Measurements from ENCODE around the gene YY1AP1. TPM values are rescaled to one million over a fixed set of nuclear protein-coding genes. Genes with fewer than 3 reads are reported as not detected.
"Not testable (repeated sequence)": the region's sequence is repeated elsewhere in the genome, so short reads cannot be mapped to it uniquely, and the experiment has no call there.

YY1AP1 gene
- total RNA-seq, 1 donor from 2014 or later: 65.1 TPM

DNA sequence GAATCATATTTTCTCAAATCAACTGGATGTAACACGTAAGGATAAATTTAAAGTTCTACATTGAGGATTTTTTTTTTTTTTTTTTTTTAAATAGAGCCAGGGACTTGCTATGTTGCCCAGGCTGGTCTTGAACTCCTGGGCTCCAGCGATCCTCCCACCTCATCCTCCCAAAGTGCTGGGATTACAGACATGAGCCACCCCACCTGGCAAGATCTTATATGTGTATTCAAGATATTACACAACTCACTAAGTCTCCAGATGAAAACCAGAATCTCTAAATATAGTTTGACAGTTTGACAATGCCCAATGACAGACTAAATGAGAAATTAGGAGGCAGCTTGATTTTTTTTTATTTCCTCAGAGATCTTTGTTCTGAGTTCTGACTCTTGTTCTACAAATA lies 6.8 kb downstream of the YY1AP1 start:
- no peak overlapping the region for H3K27ac Mint-ChIP-seq
- no peaks in the 10 kb centered on the region for H3K9me3 Mint-ChIP-seq
- H3K36me3 Mint-ChIP-seq (ENCODE audit: low read depth): peaks cover 53% of the 10 kb centered on the region

GRCh38 chr1:155680531-155680930 lies 8.0 kb downstream of the YY1AP1 start:
- H3K4me3 Mint-ChIP-seq: no peak overlapping the region
- no peaks in the 10 kb centered on the region for H3K9me3 Mint-ChIP-seq
- no peak for DNase-seq
- H3K27me3 Mint-ChIP-seq: no peaks in the 10 kb centered on the region
- intact Hi-C loops (cut with micrococcal nuclease): no loop called here
- H3K27ac Mint-ChIP-seq: no peak overlapping the region
- peaks cover 57% of the 10 kb centered on the region for H3K36me3 Mint-ChIP-seq (ENCODE audit: low read depth)
- peaks cover 21% of the 10 kb centered on the region for H3K4me1 Mint-ChIP-seq

More for the DNA sequence above, 6.8 kb downstream of the YY1AP1 start:
- Mint-ChIP-seq H3K27me3 (no peaks in the 10 kb centered on the region), H3K4me3 (no peak overlapping the region), H3K4me1 (peaks cover 30% of the 10 kb centered on the region)
- intact Hi-C loops (cut with micrococcal nuclease): no loop called here
- DNase-seq: no peak

GRCh38 chr1:155678992-155679391 lies 9.6 kb downstream of the YY1AP1 start:
- intact Hi-C loops (cut with micrococcal nuclease); H3K4me1 Mint-ChIP-seq; H3K4me3 Mint-ChIP-seq; DNase-seq; H3K27me3 Mint-ChIP-seq; H3K9me3 Mint-ChIP-seq; H3K27ac Mint-ChIP-seq: not testable (repeated sequence)
- H3K36me3 Mint-ChIP-seq (ENCODE audit: low read depth): peaks cover 57% of the 10 kb centered on the region

- peaks cover 7% of the 10 kb centered on the region for H3K4me1 Mint-ChIP-seq
- H3K36me3 Mint-ChIP-seq (ENCODE audit: low read depth): peaks cover 58% of the 10 kb centered on the region
- H3K4me3 Mint-ChIP-seq: no peak overlapping the region
- no peak for DNase-seq
- H3K9me3 Mint-ChIP-seq: no peaks in the 10 kb centered on the region
- intact Hi-C loops (cut with micrococcal nuclease): no loop called here
- no peak overlapping the region for H3K27ac Mint-ChIP-seq
- no peaks in the 10 kb centered on the region for H3K27me3 Mint-ChIP-seq
These were observed 10.5 kb downstream of the YY1AP1 start for GRCh38 chr1:155678027-155678426.

GRCh38 chr1:155673003-155673402 lies 15.6 kb downstream of the YY1AP1 start:
- Mint-ChIP-seq H3K27ac (no peak overlapping the region), H3K36me3 (ENCODE audit: low read depth) (peaks cover 75% of the 10 kb centered on the region), H3K27me3 (no peaks in the 10 kb centered on the region), H3K4me1 (no peaks in the 10 kb centered on the region), H3K9me3 (no peaks in the 10 kb centered on the region), H3K4me3 (no peak overlapping the region)
- intact Hi-C loops (cut with micrococcal nuclease): no loop called here
- DNase-seq: no peak

GRCh38 chr1:155671750-155672149 lies 16.8 kb downstream of the YY1AP1 start:
- Mint-ChIP-seq H3K36me3 (ENCODE audit: low read depth) (peaks cover 70% of the 10 kb centered on the region), H3K27me3 (no peaks in the 10 kb centered on the region), H3K4me3 (no peak overlapping the region), H3K9me3 (no peaks in the 10 kb centered on the region), H3K4me1 (no peaks in the 10 kb centered on the region), H3K27ac (no peak overlapping the region)
- intact Hi-C loops (cut with micrococcal nuclease): no loop called here
- DNase-seq: no peak

- Mint-ChIP-seq H3K4me1 (no peaks in the 10 kb centered on the region), H3K27ac (no peak overlapping the region), H3K36me3 (ENCODE audit: low read depth) (peaks cover 63% of the 10 kb centered on the region), H3K9me3 (no peaks in the 10 kb centered on the region), H3K4me3 (no peak overlapping the region), H3K27me3 (no peaks in the 10 kb centered on the region)
- intact Hi-C loops (cut with micrococcal nuclease): no loop called here
- no peak for DNase-seq
These were observed 19.1 kb downstream of the YY1AP1 start for GRCh38 chr1:155669233-155670162.

GRCh38 chr1:155661239-155661638 lies 27.3 kb downstream of the YY1AP1 start:
- H3K27me3 Mint-ChIP-seq; H3K4me1 Mint-ChIP-seq; H3K9me3 Mint-ChIP-seq; H3K27ac Mint-ChIP-seq; H3K4me3 Mint-ChIP-seq; intact Hi-C loops (cut with micrococcal nuclease); DNase-seq: not testable (repeated sequence)
- H3K36me3 Mint-ChIP-seq (ENCODE audit: low read depth): peaks cover 67% of the 10 kb centered on the region

DNA sequence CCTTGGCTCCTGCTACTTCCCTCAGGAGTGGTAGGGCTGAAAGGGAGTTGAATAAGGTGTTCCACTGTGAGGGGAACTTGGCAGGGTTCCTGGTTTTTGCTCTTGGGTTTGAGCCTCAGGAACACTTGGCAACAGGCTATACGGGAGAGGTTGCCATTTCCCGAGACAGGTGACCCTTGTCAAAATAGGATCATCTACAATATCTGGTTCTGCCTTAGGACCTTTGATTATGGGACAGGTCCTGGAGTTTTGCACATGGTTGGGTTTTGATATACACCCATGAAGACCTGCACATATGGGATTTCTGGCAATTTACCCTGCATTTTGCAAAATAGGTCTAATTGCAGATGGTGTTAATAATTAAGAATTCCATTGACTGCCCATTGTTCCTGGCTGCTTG lies 31.1 kb downstream of the YY1AP1 start:
- DNase-seq: no peak

GRCh38 chr1:155652951-155653350 lies 35.6 kb downstream of the YY1AP1 start:
- no peaks in the 10 kb centered on the region for H3K9me3 Mint-ChIP-seq
- peaks cover 3% of the 10 kb centered on the region for H3K27me3 Mint-ChIP-seq
- H3K4me3 Mint-ChIP-seq: no peak overlapping the region
- intact Hi-C loops (cut with micrococcal nuclease): no loop called here
- no peak for DNase-seq
- H3K36me3 Mint-ChIP-seq (ENCODE audit: low read depth): peaks cover 3% of the 10 kb centered on the region
- H3K4me1 Mint-ChIP-seq: peaks cover 2% of the 10 kb centered on the region
- H3K27ac Mint-ChIP-seq: no peak overlapping the region

More for the DNA sequence above, 31.1 kb downstream of the YY1AP1 start:
- peaks cover 43% of the 10 kb centered on the region for H3K36me3 Mint-ChIP-seq (ENCODE audit: low read depth)
- peaks cover 2% of the 10 kb centered on the region for H3K4me1 Mint-ChIP-seq
- no peaks in the 10 kb centered on the region for H3K27me3 Mint-ChIP-seq
- intact Hi-C loops (cut with micrococcal nuclease): no loop called here
- no peak overlapping the region for H3K4me3 Mint-ChIP-seq
- H3K27ac Mint-ChIP-seq: no peak overlapping the region
- no peaks in the 10 kb centered on the region for H3K9me3 Mint-ChIP-seq

GRCh38 chr1:155651861-155652661 lies 36.5 kb downstream of the YY1AP1 start:
- no peak overlapping the region for H3K27ac Mint-ChIP-seq
- intact Hi-C loops (cut with micrococcal nuclease): no loop called here
- H3K9me3 Mint-ChIP-seq: no peaks in the 10 kb centered on the region
- no peak for DNase-seq
- peaks cover 2% of the 10 kb centered on the region for H3K4me1 Mint-ChIP-seq
- no peaks in the 10 kb centered on the region for H3K36me3 Mint-ChIP-seq (ENCODE audit: low read depth)
- H3K4me3 Mint-ChIP-seq: no peak overlapping the region
- H3K27me3 Mint-ChIP-seq: peaks cover 3% of the 10 kb centered on the region

GRCh38 chr1:155650231-155650757 lies 38.3 kb downstream of the YY1AP1 start:
- intact Hi-C loops (cut with micrococcal nuclease): no loop called here
- no peak overlapping the region for H3K27ac Mint-ChIP-seq
- no peak for DNase-seq
- no peak overlapping the region for H3K4me3 Mint-ChIP-seq
- peaks cover 3% of the 10 kb centered on the region for H3K27me3 Mint-ChIP-seq
- H3K36me3 Mint-ChIP-seq (ENCODE audit: low read depth): no peaks in the 10 kb centered on the region
- no peaks in the 10 kb centered on the region for H3K9me3 Mint-ChIP-seq
- peaks cover 2% of the 10 kb centered on the region for H3K4me1 Mint-ChIP-seq

- no peak for DNase-seq
- H3K27ac Mint-ChIP-seq: no peak overlapping the region
- peaks cover 3% of the 10 kb centered on the region for H3K27me3 Mint-ChIP-seq
- intact Hi-C loops (cut with micrococcal nuclease): no loop called here
- no peaks in the 10 kb centered on the region for H3K9me3 Mint-ChIP-seq
- H3K4me3 Mint-ChIP-seq: no peak overlapping the region
- H3K36me3 Mint-ChIP-seq (ENCODE audit: low read depth): no peaks in the 10 kb centered on the region
- peaks cover 2% of the 10 kb centered on the region for H3K4me1 Mint-ChIP-seq
These were observed 38.9 kb downstream of the YY1AP1 start for GRCh38 chr1:155649676-155650075.
